Lower leg skin (tissue), 3 donors: ENCODE results near the gene EYS.

Experiments used
- CTCF ChIP-seq, 3 donors: fragments of 450-650 bp; IDR thresholded peaks; one replicate each; pipeline ENCODE4 v1.5.1; 2016; ENCODE audit warnings: antibody characterized with exemption in 3 of 3, mild to moderate bottlenecking in 3 of 3, moderate library complexity in 2 of 3
- POLR2A ChIP-seq, 2 donors: fragments of 450-650 bp; IDR thresholded peaks; one replicate each; pipeline ENCODE4 v1.6.1; 2016 to 2017; ENCODE audit warnings: antibody characterized with exemption in 2 of 2, mild to moderate bottlenecking in 1 of 2, moderate library complexity in 1 of 2

GRCh38 chr6:65450451-65450850 is 256.6 kb downstream of the EYS start:
- TF ChIP-seq CTCF (IDR thresholded peaks at IDR 0.05) (no peak), POLR2A (IDR thresholded peaks at IDR 0.05) (no peak)
